SIG-M5 (cell line): ENCODE results near the gene UHRF1.
"Not testable (repeated sequence)": the region's sequence is repeated elsewhere in the genome, so short reads cannot be mapped to it uniquely, and the experiment has no call there.

Experiments used
- DNase-seq: peaks from one replicate; lab custom pipeline; 2025; lab: John Stamatoyannopoulos, UW

UHRF1 gene

DNA sequence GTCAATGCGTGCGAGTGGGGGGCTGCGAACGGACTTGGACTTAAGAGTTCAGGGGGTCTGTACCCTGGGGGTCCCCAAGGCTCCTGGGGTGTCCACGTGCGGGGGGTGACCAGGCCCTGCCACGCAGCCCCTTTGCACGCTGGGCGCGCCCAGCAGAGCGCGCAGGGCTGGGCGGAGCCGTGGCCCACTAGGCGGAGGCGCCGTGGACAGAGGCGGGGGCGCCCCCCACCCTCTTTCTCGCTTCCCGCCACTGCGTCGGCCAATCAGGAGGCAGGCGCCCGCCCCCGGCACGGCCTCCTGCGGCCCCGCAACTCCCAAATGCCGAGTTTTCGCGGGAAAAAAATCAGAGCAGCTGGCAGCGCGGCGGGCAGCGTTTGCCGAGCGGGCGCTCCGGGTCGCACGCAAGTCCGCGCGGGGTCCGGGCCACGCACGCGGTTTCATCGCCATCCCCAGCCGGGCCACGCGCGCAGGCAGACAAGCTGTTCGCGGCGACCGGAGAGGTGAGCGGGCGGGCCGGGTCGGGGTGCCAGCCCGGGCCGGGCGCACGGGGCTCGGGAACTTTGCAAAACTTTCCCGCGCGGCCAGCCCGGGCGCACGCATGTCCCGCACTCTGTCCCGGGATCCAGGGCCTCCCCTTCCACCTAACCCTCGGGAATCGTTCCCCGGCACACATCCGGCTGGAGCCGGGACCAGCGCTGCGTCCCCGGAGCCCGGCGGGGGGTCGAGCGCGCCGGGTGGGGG is at the start of gene UHRF1:
TSS of gene UHRF1 (plus strand) at position 346 of the 741 bp plus-strand sequence. CDS start 1,385 bp downstream, outside the sequence.
- DNase-seq: no peak

GRCh38 chr19:4859697-4860096 is 49.6 kb upstream of the UHRF1 start:
- DNase-seq: no peak

DNA sequence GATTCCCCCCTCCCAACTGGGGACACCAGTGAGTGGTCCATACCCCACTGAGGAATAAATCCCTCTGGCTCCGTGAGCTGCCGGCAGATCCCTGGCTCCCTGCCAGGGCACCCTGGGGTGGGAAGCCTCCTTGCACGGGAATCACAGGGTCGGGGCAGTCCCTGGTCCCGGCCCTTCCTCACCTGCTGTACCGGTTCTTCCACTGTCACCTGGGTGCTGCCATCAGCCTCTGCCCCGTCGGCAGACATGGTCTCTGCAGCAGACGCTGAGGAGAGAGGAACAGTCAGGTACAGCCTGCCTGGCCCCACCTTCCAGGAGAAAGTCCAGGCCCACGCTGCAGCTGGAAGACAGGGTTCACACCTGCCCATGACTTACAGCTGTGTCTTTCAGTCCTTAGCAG is 48.2 kb upstream of the UHRF1 start:
- no peak for DNase-seq

- DNase-seq: no peak
These were observed 42.5 kb upstream of the UHRF1 start for GRCh38 chr19:4866595-4867424.

- DNase-seq: peak; percentile 22
These were observed 41.6 kb upstream of the UHRF1 start, which contains the start of gene PLIN3 for GRCh38 chr19:4867534-4868285. TSS of gene PLIN3 (minus strand) at chr19:4867667. CDS start at chr19:4861394, 6,273 bp downstream.

DNA sequence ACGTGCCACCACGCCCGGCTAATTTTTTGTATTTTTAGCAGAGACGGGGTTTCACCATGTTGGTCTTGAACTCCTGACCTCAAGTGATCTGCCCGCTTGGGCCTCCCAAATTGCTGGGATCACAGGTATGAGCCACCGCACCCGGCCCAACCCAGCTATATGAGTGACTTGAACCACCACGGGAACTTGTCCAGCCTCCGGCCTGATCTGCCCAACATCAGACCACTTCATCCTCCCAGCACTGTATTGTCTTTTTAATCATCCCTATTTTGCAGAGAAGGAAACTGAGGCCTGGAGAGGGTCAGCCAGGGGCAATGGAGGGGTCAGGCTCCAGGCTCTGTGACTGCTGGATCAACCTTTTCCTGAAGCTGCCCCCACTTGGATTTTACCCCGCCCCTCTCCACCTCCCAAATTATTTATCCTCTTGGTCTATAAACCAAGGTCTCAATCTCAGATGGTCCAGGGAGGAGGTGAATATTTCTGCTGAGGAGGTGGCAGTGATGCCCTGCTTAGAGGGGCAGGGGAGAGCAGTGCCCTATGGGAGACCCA is 40.9 kb upstream of the UHRF1 start:
- no peak for DNase-seq

GRCh38 chr19:4870025-4870700 is 39.1 kb upstream of the UHRF1 start:
- DNase-seq: peak; percentile 39

DNA sequence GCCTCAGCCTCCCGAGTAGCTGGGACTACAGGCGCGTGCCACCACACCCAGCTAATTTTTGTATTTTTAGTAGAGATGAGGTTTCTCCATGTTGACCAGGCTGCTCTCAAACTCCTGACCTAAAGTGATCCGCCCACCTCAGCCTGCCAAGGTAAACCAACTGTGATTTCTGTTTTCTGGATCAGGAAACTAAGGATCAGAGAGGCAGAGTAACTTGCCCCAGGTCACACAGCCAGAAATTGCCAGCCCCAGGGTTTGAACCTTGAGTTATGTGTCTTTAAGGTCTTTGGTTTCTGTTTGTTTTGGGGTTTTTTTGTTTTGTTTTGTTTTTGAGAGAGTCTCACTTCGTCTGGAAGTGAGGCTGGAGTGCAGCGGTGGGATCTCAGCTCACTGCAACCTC is 37.6 kb upstream of the UHRF1 start:
- no peak for DNase-seq

- DNase-seq: no peak
These were observed 35.4 kb upstream of the UHRF1 start for GRCh38 chr19:4873930-4874329.

- DNase-seq: no peak
These were observed 31.4 kb upstream of the UHRF1 start for GRCh38 chr19:4877753-4878490.

DNA sequence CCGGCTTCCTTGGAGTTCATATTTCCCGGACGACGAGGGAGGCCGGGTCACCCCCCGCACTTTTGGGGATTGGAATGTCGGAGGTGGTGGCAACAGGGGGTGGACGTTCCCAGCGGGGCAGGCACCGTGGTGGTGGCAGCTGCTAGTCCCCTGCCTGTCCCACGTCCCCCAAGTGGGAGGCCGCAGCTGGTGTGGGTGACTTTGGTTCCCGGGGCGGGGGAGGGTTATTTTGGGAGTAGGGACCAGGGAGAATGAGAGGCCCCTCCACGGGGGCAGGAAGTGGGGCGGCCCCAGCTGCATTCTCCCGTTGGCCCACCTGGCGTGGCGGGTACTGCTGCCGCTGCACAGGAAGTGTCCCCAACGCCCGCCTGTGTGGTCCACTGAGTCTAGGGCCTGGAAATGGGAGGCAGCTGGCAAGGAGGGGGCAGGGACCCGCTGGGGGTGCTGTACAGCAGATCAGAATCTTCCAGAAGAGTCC is 30.8 kb upstream of the UHRF1 start:
- no peak for DNase-seq

DNA sequence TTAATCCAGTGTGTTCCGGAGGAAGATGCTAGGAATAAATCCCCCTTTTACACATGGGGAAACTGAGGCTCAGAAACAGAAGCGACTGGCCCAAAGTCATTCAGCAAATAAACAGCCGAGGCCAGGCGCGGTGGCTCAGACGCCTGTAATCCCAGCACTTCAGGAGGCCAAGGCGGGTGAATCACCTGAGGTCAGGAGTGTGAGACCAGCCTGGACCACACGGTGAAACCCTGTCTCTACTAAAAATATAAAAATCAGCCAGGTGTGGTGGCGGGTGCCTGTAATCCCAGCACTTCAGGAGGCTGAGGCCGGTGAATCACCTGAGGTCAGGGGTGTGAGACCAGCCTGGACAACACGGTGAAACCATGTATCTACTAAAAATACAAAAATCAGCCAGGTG is 30.3 kb upstream of the UHRF1 start:
- no peak for DNase-seq

- DNase-seq: not testable (repeated sequence)
These were observed 26.4 kb upstream of the UHRF1 start for GRCh38 chr19:4882874-4883273.

- DNase-seq: not testable (repeated sequence)
These were observed 24.3 kb upstream of the UHRF1 start for GRCh38 chr19:4884993-4885392.

DNA sequence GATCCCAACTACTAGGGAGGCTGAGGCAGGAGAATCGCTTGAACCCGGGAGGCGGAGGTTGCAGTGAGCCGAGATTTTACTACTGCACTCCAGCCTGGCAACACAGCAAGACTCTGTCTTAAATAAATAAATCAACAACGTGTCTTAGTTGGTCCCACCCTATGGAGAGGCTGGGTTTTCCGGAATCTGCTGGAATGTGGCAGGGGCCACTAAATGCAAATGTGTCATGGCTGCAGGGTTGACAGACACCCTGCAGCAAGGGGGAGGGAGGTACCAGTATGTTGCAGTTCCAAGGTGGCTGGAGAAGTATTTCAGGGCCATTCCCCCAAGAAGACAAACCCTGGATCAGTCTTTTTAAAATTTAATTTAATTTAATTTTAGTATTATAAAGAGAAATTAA is 21.5 kb upstream of the UHRF1 start:
- DNase-seq: not testable (repeated sequence)

GRCh38 chr19:4889034-4889815 is 20.1 kb upstream of the UHRF1 start:
- DNase-seq: no peak

DNA sequence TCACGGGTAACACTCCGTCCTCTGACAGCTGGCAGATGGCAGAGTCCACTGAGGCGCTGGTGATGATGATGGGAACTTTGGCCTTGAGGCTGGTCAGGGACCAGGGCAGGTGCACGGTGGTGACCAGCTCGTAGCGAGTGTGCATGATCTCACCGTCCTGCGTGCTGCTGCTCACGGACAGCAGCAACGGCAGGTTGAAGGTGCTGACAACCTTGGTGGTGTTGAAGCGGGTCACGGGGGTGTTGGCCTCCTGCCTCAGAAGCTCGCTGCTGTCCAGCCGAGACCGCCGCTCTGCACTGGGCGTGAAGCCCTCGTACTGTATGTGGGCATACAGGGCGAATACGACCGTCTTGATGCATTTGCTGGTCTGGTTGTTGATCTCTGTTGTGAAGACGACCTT is 18.2 kb upstream of the UHRF1 start:
- no peak for DNase-seq

DNA sequence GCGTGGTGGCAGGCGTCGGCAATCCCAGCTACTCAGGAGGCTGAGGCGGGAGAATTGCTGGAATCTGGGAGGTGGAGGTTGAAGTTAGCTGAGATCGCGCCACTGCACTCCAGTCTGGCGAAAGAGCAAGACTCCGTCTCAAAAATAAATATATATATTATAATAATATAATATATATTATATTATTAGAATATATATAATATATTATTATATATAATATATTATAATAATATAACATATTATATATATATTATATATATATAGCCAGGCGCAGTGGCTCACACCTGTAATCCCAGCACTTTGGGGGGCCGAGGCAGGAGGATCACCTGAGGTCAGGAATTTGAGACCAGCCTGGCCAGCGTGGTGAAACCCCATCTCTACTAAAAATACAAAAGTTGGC is 16.3 kb upstream of the UHRF1 start:
- DNase-seq: not testable (repeated sequence)

DNA sequence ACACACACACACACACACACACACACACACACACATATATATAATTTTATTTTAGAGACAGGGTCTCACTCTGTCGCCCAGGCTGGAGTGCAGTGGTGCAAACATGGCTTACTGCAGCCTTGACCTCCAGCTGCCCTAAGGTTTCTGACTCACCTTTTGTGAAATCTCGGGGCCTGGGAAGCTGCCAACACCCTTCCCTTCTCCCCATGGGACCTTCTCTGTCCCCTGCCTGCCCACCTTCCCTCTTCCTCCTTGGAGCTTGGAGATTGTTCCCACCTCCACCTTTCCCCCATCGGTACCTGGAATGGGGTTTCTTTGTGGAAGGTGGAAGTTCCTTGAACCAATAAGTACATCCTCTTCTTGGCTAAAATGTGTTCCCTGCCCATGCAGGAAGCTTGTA is 12.9 kb upstream of the UHRF1 start:
- no peak for DNase-seq

DNA sequence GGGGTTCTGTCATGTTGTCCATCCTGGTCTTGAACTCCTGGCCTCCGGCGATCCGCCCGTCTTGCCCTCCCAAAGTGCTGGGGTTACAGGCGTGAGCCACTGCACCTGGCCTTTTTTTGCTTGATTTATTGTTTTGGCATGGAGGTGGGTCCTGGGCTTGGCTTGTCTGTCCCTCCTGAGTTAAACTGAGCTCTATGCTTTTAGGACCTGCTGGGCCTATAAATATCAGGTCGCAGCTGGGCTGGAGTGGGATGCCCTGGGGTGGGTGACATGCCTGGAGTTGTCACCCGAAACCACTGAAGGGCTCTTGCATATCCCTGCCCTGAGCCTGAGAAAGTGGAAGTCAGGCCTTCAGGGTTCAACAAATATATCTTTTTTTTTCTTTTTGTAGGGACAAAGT is 12.2 kb upstream of the UHRF1 start:
- DNase-seq: no peak
